Caco-2 (cell line): ENCODE results near the gene ZIC4. TPM values are rescaled to one million over a fixed set of nuclear protein-coding genes. Genes with fewer than 3 reads are reported as not detected.

Source experiments
- BruUV-seq: library from RNA; stranded (reverse); fragments of 400-500 nt; replicated peaks from 2 replicates; lab custom pipeline; 2021; lab: Mats Ljungman, UMichigan
- CTCF ChIA-PET: fragments of 300-600 bp; sonication (Branson Sonifier 250); formaldehyde crosslinking; loops from one replicate; lab custom pipeline; 2022; ENCODE audit warnings: antibody characterized with exemption; lab: Charles Lee
- POLR2A ChIA-PET: fragments of 300-600 bp; sonication (Branson Sonifier 250); formaldehyde crosslinking; loops from one replicate; lab custom pipeline; 2022; ENCODE audit warnings: antibody characterized with exemption; lab: Charles Lee
- DNase-seq, 2 experiments: peaks; one replicate each; pipeline versions ENCODE4 v3.0.0 to v3.0.0-alpha.2; 2020 to 2022
- H3K27me3 ChIP-seq: replicated peaks from 2 replicates; pipeline ENCODE4 v1.6.0; 2011; ENCODE audit warnings: low read length; ENCODE audit not compliant: control insufficient read depth, insufficient read depth
- H3K36me3 ChIP-seq: 2 replicates; pipeline ENCODE4 v1.5.1; 2011; ENCODE audit warnings: low read length; ENCODE audit not compliant: control insufficient read depth, insufficient read depth
- H3K4me1 ChIP-seq: fragments of 250-450 bp; sonication (Bioruptor Pico); 2 replicates; pipeline ENCODE4 v1.5.1; 2020; ENCODE audit warnings: mild to moderate bottlenecking
- H3K4me3 ChIP-seq: 2 replicates; pipeline ENCODE4 v1.5.1; 2011; ENCODE audit warnings: low read depth, mild to moderate bottlenecking, control low read depth, low read length
- H3K9me3 ChIP-seq: fragments of 250-450 bp; sonication (Bioruptor Pico); 2 replicates; pipeline ENCODE4 v1.5.1; 2020; ENCODE audit warnings: mild to moderate bottlenecking, moderate library complexity
- H3K27ac Mint-ChIP-seq: one replicate; pipeline ENCODE4 v1.8.0; 2022; ENCODE audit warnings: mixed read lengths; ENCODE audit not compliant: unreplicated experiment
- H3K27me3 Mint-ChIP-seq: one replicate; pipeline ENCODE4 v1.8.0; 2022; ENCODE audit warnings: mixed read lengths; ENCODE audit not compliant: insufficient read depth, unreplicated experiment
- H3K36me3 Mint-ChIP-seq: one replicate; pipeline ENCODE4 v1.8.0; 2022; ENCODE audit warnings: mild to moderate bottlenecking, mixed read lengths; ENCODE audit not compliant: insufficient read depth, unreplicated experiment
- H3K4me1 Mint-ChIP-seq: one replicate; pipeline ENCODE4 v1.8.0; 2022; ENCODE audit warnings: low read depth, mixed read lengths; ENCODE audit not compliant: unreplicated experiment
- H3K4me3 Mint-ChIP-seq: one replicate; pipeline ENCODE4 v1.8.0; 2022; ENCODE audit warnings: mild to moderate bottlenecking, moderate library complexity, mixed read lengths; ENCODE audit not compliant: unreplicated experiment
- H3K9me3 Mint-ChIP-seq: one replicate; pipeline ENCODE4 v1.8.0; 2022; ENCODE audit warnings: mixed read lengths; ENCODE audit not compliant: unreplicated experiment
- CTCF ChIP-seq, 2 experiments: fragments of 200-600 bp in 1 of 2; IDR thresholded peaks; 1 replicate in 1 of 2; 2 replicates in 1 of 2; pipeline versions ENCODE4 v1.5.1 to v1.8.0; 2011 to 2022; ENCODE audit warnings: antibody characterized with exemption in 1 of 2, control low read depth in 1 of 2, inconsistent platforms in 1 of 2, low read depth in 1 of 2, low read length in 1 of 2, mild to moderate bottlenecking in 1 of 2, moderate library complexity in 1 of 2; ENCODE audit not compliant: insufficient read depth in 1 of 2, severe bottlenecking in 1 of 2, unreplicated experiment in 1 of 2
- intact Hi-C: fragments of 100-400 bp; cut with micrococcal nuclease; formaldehyde crosslinking; loops from one replicate; pipeline ENCODE4 v1.10.0; 2022; ENCODE audit not compliant: unreplicated experiment
- total RNA-seq: library from RNA; stranded (reverse); gene quantifications from 2 replicates; pipeline ENCODE4 v1.2.3, GENCODE V29; 2022

The ZIC4 gene
- total RNA-seq, 1 experiment from 2014 or later = not detected

- Mint-ChIP-seq H3K4me1 (no peaks in the 10 kb centered on the region), H3K36me3 (no peaks in the 10 kb centered on the region), H3K4me3 (no peak overlapping the region), H3K27ac (no peak overlapping the region), H3K9me3 (no peaks in the 10 kb centered on the region), H3K27me3 (peaks cover 7% of the 10 kb centered on the region)
- no peak for DNase-seq
- H3K4me3 ChIP-seq = no peak overlapping the region
- H3K9me3 ChIP-seq = no peaks in the 10 kb centered on the region
- TF ChIP-seq CTCF (IDR thresholded peaks at IDR 0.05; ENCODE audit: insufficient read depth in 1 of 2, low read depth in 1 of 2, low read length in 1 of 2, severe bottlenecking in 1 of 2, unreplicated experiment in 1 of 2) = no peak
- POLR2A ChIA-PET = no interaction called here
- H3K4me1 ChIP-seq = no peaks in the 10 kb centered on the region
- intact Hi-C loops = no loop called here
- CTCF ChIA-PET = interaction anchor here (0.5 to 0.6 kb wide), 2 partner anchors 98 to 343 kb away, joined by 3 to 4 read pairs; no protein-coding TSS in a partner anchor
- no peaks in the 10 kb centered on the region for H3K36me3 ChIP-seq
- no peaks in the 10 kb centered on the region for H3K27me3 ChIP-seq
- BruUV-seq = no TSS peak
Measured at GRCh38 chr3:147355084-147355752, 51.1 kb downstream of the ZIC4 start.

DNA sequence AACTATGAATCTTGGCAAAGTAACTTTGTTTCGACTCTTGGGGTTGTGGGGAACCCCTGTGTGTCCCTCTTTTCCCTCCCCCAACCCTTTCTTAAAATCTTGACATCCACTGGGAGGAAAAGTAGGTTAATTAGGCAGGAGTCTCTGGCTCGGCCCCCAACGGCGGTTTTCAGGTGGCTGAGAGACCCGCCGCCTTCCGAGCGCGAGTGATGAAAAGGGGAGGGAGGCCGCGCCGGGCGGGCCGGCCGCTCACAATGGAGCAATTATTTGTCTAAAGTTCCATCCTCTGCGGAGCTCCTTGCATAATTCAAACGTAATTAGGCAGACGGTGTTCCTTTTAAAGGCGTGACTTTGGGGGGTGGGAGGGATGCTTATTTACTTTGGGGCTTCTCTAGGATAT, 51.7 kb downstream of the ZIC4 start:
- BruUV-seq = no TSS peak

DNA sequence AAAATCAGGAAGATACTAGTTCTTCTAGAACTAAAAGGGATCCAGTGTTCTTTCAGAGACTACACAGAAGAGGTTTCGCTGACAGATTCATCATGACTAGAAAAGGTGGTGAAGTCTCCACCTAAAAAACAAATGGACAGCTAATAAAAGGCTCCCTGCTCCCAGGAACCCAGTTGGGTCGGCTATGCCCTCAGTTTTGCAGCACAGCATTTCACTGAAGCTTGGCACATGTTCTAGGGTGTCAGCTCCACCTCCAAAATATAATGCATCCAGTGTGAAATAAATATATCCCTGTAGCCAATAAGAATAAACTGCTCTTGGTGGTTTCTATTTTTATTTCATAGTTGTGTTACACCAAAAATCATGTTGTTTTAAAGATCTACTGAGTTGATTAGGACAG, 55.0 kb downstream of the ZIC4 start:
- intact Hi-C loops = no loop called here
- Histone ChIP-seq H3K9me3 (no peaks in the 10 kb centered on the region), H3K27me3 (no peaks in the 10 kb centered on the region), H3K4me3 (no peak overlapping the region), H3K4me1 (no peaks in the 10 kb centered on the region), H3K36me3 (no peaks in the 10 kb centered on the region)
- no peak for TF ChIP-seq CTCF (IDR thresholded peaks at IDR 0.05; ENCODE audit: insufficient read depth in 1 of 2, low read depth in 1 of 2, low read length in 1 of 2, severe bottlenecking in 1 of 2, unreplicated experiment in 1 of 2)
- no peak for DNase-seq
- peaks cover 4% of the 10 kb centered on the region for H3K27me3 Mint-ChIP-seq
- H3K4me1 Mint-ChIP-seq = no peaks in the 10 kb centered on the region
- no peak overlapping the region for H3K27ac Mint-ChIP-seq
- no peak overlapping the region for H3K4me3 Mint-ChIP-seq
- ChIA-PET CTCF (no interaction called here), POLR2A (no interaction called here)
- H3K36me3 Mint-ChIP-seq = no peaks in the 10 kb centered on the region
- BruUV-seq = no TSS peak
- H3K9me3 Mint-ChIP-seq = no peaks in the 10 kb centered on the region

More for the DNA sequence above, 51.7 kb downstream of the ZIC4 start:
- Histone ChIP-seq H3K4me3 (no peak overlapping the region), H3K9me3 (no peaks in the 10 kb centered on the region), H3K27me3 (no peaks in the 10 kb centered on the region), H3K4me1 (no peaks in the 10 kb centered on the region), H3K36me3 (no peaks in the 10 kb centered on the region)
- Mint-ChIP-seq H3K27ac (no peak overlapping the region), H3K36me3 (no peaks in the 10 kb centered on the region), H3K4me3 (no peak overlapping the region), H3K9me3 (no peaks in the 10 kb centered on the region), H3K27me3 (peaks cover 7% of the 10 kb centered on the region), H3K4me1 (no peaks in the 10 kb centered on the region)
- intact Hi-C loops = no loop called here
- no peak for DNase-seq
- POLR2A ChIA-PET = no interaction called here
- TF ChIP-seq CTCF (IDR thresholded peaks at IDR 0.05; ENCODE audit: insufficient read depth in 1 of 2, low read depth in 1 of 2, low read length in 1 of 2, severe bottlenecking in 1 of 2, unreplicated experiment in 1 of 2) = no peak
- CTCF ChIA-PET = interaction anchor here (0.5 kb wide), 1 partner anchor 343 kb away, joined by 3 read pairs; no protein-coding TSS in a partner anchor
